HepG2 (cell line): ENCODE measurements around the gene RNPEPL1. TPM values are rescaled to one million over a fixed set of nuclear protein-coding genes. Genes with fewer than 3 reads are reported as not detected.

ENCODE experiments used
- ATF7-NPFF ChIP-seq: sonication (generic); formaldehyde crosslinking; IDR thresholded peaks from 2 replicates; pipeline ENCODE4 v1.8.1; 2023; ENCODE audit warnings: mild to moderate bottlenecking, low read depth, missing genetic modification reagents, moderate library complexity
- CHD2 ChIP-seq: IDR thresholded peaks from 2 replicates; pipeline ENCODE4 v1.6.1; 2011; ENCODE audit warnings: low read depth, low read length, improper control_type of control experiment
- GMEB1 ChIP-seq: sonication (generic); formaldehyde crosslinking; IDR thresholded peaks from 2 replicates; pipeline ENCODE4 v1.5.1; 2020; ENCODE audit warnings: missing genetic modification reagents, mild to moderate bottlenecking, borderline replicate concordance
- ISX ChIP-seq: sonication (generic); formaldehyde crosslinking; conservative IDR thresholded peaks from 2 replicates; pipeline ENCODE4 v1.5.0; 2020; ENCODE audit warnings: missing genetic modification reagents
- KAT8 ChIP-seq: IDR thresholded peaks from 2 replicates; pipeline ENCODE4 v1.6.1; 2016; ENCODE audit warnings: missing genetic modification reagents, missing compliant biosample characterization
- POLR2A ChIP-seq, 2 experiments: IDR thresholded peaks; 2 replicates each; pipeline ENCODE4 v1.6.1; 2011; ENCODE audit warnings: low read depth in 2 of 2, low read length in 2 of 2, mild to moderate bottlenecking in 1 of 2, moderate library complexity in 1 of 2; ENCODE audit not compliant: insufficient read depth in 1 of 2
- RNF219 ChIP-seq: sonication (generic); formaldehyde crosslinking; IDR thresholded peaks from 2 replicates; pipeline ENCODE4 v1.5.0; 2020; ENCODE audit warnings: mild to moderate bottlenecking, missing genetic modification reagents
- TFE3 ChIP-seq: IDR thresholded peaks from 2 replicates; pipeline ENCODE4 v1.6.1; 2016
- TP53 ChIP-seq: sonication (generic); formaldehyde crosslinking; conservative IDR thresholded peaks from 2 replicates; pipeline ENCODE4 v1.4.0; 2020; ENCODE audit warnings: missing genetic modification reagents
- USF2 ChIP-seq, 2 experiments: sonication (generic) in 1 of 2; formaldehyde crosslinking in 1 of 2; IDR thresholded peaks; 2 replicates each; pipeline versions ENCODE4 v1.5.1 to v1.6.1; 2011 to 2020; ENCODE audit warnings: borderline replicate concordance in 1 of 2, low read depth in 1 of 2, low read length in 1 of 2, mild to moderate bottlenecking in 1 of 2, missing genetic modification reagents in 1 of 2, moderate library complexity in 1 of 2
- ZBED4 ChIP-seq: sonication (generic); formaldehyde crosslinking; IDR thresholded peaks from 2 replicates; pipeline ENCODE4 v1.4.0; 2020; ENCODE audit warnings: missing genetic modification reagents, borderline replicate concordance
- ZBTB2 ChIP-seq: sonication (generic); formaldehyde crosslinking; IDR thresholded peaks from 2 replicates; pipeline ENCODE4 v1.8.0; 2022; ENCODE audit warnings: low read depth, missing genetic modification reagents
- ZFP36L2 ChIP-seq: sonication (generic); formaldehyde crosslinking; IDR thresholded peaks from 2 replicates; pipeline ENCODE4 v1.4.0; 2020; ENCODE audit warnings: missing genetic modification reagents
- ZNF136 ChIP-seq: sonication (generic); formaldehyde crosslinking; IDR thresholded peaks from 2 replicates; pipeline ENCODE4 v1.8.1; 2022; ENCODE audit warnings: low read depth, mild to moderate bottlenecking, moderate library complexity, missing genetic modification reagents
- polyA plus RNA-seq, 8 experiments: library from polyadenylated mRNA; depleted of rRNA in 3 of 8; stranded (reverse) in 7 of 8; unstranded in 1 of 8; fragments of >200 nt; fragmentation: Illumina TruSeq in 4 of 8; extraction: Trizol in 4 of 8; gene quantifications; 2 replicates each; pipeline versions ENCODE4 v1.2.1 to v1.2.3, GENCODE V29; 2011 to 2016; ENCODE audit warnings: low read depth in 4 of 8, missing spikeins in 1 of 8, mixed read lengths in 1 of 8; ENCODE audit not compliant: insufficient read depth in 1 of 8
- total RNA-seq, 5 experiments: library from RNA; depleted of rRNA; stranded (reverse); fragments of >200 nt; fragmentation: Illumina TruSeq; extraction: Trizol; gene quantifications; 2 replicates each; pipeline ENCODE4 v1.2.3, GENCODE V29; 2016; ENCODE audit warnings: low read depth in 1 of 5

RNPEPL1 gene
- total and polyA plus RNA-seq, 2 of the 13 experiments (the other 11 are each of a cell fraction or from before 2014, with no cell fraction given) = 13.0 to 18.0 TPM

- TF ChIP-seq GMEB1 (CRISPR knock-in tag) = peak; percentile 98
- peak; percentile 41 for TF ChIP-seq TFE3 (CRISPR knock-in tag)
- TF ChIP-seq POLR2A (IDR thresholded peaks at IDR 0.05; ENCODE audit: insufficient read depth in 1 of 2, low read depth in 2 of 2, low read length in 2 of 2) = peak in 1 of 2 experiments; percentile 81; a peak in 2 of 4 replicates
- peak; percentile 91; the same call in 1 of the 2 replicates for TF ChIP-seq ZBED4 (CRISPR knock-in tag)
- no peak for TF ChIP-seq RNF219 (CRISPR knock-in tag)
- no peak; the same call in 1 of the 2 replicates for TF ChIP-seq ATF7-NPFF (CRISPR knock-in tag)
- TF ChIP-seq ZBTB2 = peak; percentile 71
- 0 out of 2 replicates have a peak, but pooled peaks have one; percentile 60 for TF ChIP-seq ZFP36L2 (CRISPR knock-in tag)
- TF ChIP-seq USF2 (IDR thresholded peaks at IDR 0.05; ENCODE audit: low read depth, low read length) = peak; percentile 96
- TF ChIP-seq USF2 (CRISPR knock-in tag; IDR thresholded peaks at IDR 0.05; ENCODE audit: borderline replicate concordance) = peak; percentile 93; the same call in 1 of the 2 replicates
- TF ChIP-seq KAT8 = peak; percentile 96
- TF ChIP-seq TP53 (CRISPR knock-in tag) = 0 out of 2 replicates have a peak, but pooled peaks have one; percentile 17
- peak; percentile 80; the same call in 1 of the 2 replicates for TF ChIP-seq ZNF136 (CRISPR knock-in tag)
- TF ChIP-seq CHD2 = peak; percentile 60
- TF ChIP-seq ISX = no peak
These were observed 18.1 kb downstream of the RNPEPL1 start, which contains the start of gene CAPN10 (continued) for GRCh38 chr2:240586198-240586918.
